Activated naive CD4-positive, alpha-beta T cell treated with anti-CD3 and anti-CD28 coated beads, Interleukin-2, amount 10 ng/mL, durations not matched to agents 7 days and 5 days (primary cell): ENCODE measurements around the gene BCL10.

Experiments used
- CTCF ChIA-PET: fragments of 350-600 bp; sonication (Branson Sonifier 250); formaldehyde crosslinking; loops from one replicate; lab custom pipeline; 2021; ENCODE audit warnings: antibody characterized with exemption; lab: Charles Lee
- DNase-seq: peaks from one replicate; pipeline ENCODE4 v3.0.0-alpha.2; 2020
- H3K27ac Mint-ChIP-seq: one replicate; pipeline ENCODE4 v1.8.0; 2021; ENCODE audit warnings: mild to moderate bottlenecking, moderate library complexity, mixed read lengths
- H3K27me3 Mint-ChIP-seq: one replicate; pipeline ENCODE4 v1.8.0; 2021; ENCODE audit warnings: mild to moderate bottlenecking, mixed read lengths
- H3K36me3 Mint-ChIP-seq: one replicate; pipeline ENCODE4 v1.8.0; 2021; ENCODE audit warnings: mixed read lengths
- H3K4me1 Mint-ChIP-seq: one replicate; pipeline ENCODE4 v1.8.0; 2021; ENCODE audit warnings: mixed read lengths
- H3K4me3 Mint-ChIP-seq: one replicate; pipeline ENCODE4 v1.8.0; 2021; ENCODE audit warnings: mild to moderate bottlenecking, moderate library complexity, mixed read lengths
- H3K9me3 Mint-ChIP-seq: one replicate; pipeline ENCODE4 v1.8.0; 2021; ENCODE audit warnings: mixed read lengths

Gene BCL10

GRCh38 chr1:85289848-85290335 is 13.5 kb upstream of the BCL10 start:
- DNase-seq: no peak
- H3K27ac Mint-ChIP-seq: no peak overlapping the region
- H3K4me3 Mint-ChIP-seq: no peak overlapping the region
- no peaks in the 10 kb centered on the region for H3K36me3 Mint-ChIP-seq
- H3K9me3 Mint-ChIP-seq: no peaks in the 10 kb centered on the region
- no peaks in the 10 kb centered on the region for H3K4me1 Mint-ChIP-seq
- CTCF ChIA-PET: no interaction called here
- H3K27me3 Mint-ChIP-seq: peaks cover 20% of the 10 kb centered on the region

- Mint-ChIP-seq H3K4me3 (no peak overlapping the region), H3K27me3 (peaks cover 20% of the 10 kb centered on the region), H3K4me1 (no peaks in the 10 kb centered on the region), H3K9me3 (no peaks in the 10 kb centered on the region), H3K36me3 (no peaks in the 10 kb centered on the region), H3K27ac (no peak overlapping the region)
- CTCF ChIA-PET: interaction anchor here (1.3 kb wide), 1 partner anchor 344 kb away, joined by 3 read pairs; no protein-coding TSS in a partner anchor
- DNase-seq: no peak
Measured at GRCh38 chr1:85289207-85289847, 12.9 kb upstream of the BCL10 start.

- H3K4me3 Mint-ChIP-seq: no peak overlapping the region
Measured at GRCh38 chr1:85284202-85284601, 7.8 kb upstream of the BCL10 start.

GRCh38 chr1:85283475-85284199 is 7.2 kb upstream of the BCL10 start:
- H3K36me3 Mint-ChIP-seq: no peaks in the 10 kb centered on the region
- H3K9me3 Mint-ChIP-seq: no peaks in the 10 kb centered on the region
- no peak overlapping the region for H3K27ac Mint-ChIP-seq
- H3K4me1 Mint-ChIP-seq: peaks cover 11% of the 10 kb centered on the region
- DNase-seq: no peak
- H3K27me3 Mint-ChIP-seq: peaks cover 35% of the 10 kb centered on the region
- CTCF ChIA-PET: interaction anchor here (1.0 kb wide), 1 partner anchor 8 kb away, joined by 3 read pairs; no protein-coding TSS in a partner anchor
- H3K4me3 Mint-ChIP-seq: no peak overlapping the region

More at GRCh38 chr1:85284202-85284601, 7.8 kb upstream of the BCL10 start:
- no peak for DNase-seq
- Mint-ChIP-seq H3K9me3 (no peaks in the 10 kb centered on the region), H3K4me1 (peaks cover 5% of the 10 kb centered on the region), H3K27ac (no peak overlapping the region), H3K36me3 (no peaks in the 10 kb centered on the region), H3K27me3 (peaks cover 30% of the 10 kb centered on the region)
- CTCF ChIA-PET: interaction anchor here (1.0 kb wide), 1 partner anchor 8 kb away, joined by 3 read pairs; no protein-coding TSS in a partner anchor

GRCh38 chr1:85282424-85282823 is 6.0 kb upstream of the BCL10 start:
- H3K4me3 Mint-ChIP-seq: no peak overlapping the region
- no peaks in the 10 kb centered on the region for H3K36me3 Mint-ChIP-seq
- H3K27me3 Mint-ChIP-seq: peaks cover 30% of the 10 kb centered on the region
- no peaks in the 10 kb centered on the region for H3K9me3 Mint-ChIP-seq
- no peak for DNase-seq
- H3K27ac Mint-ChIP-seq: no peak overlapping the region
- CTCF ChIA-PET: no interaction called here
- peaks cover 12% of the 10 kb centered on the region for H3K4me1 Mint-ChIP-seq

- H3K36me3 Mint-ChIP-seq: no peaks in the 10 kb centered on the region
- H3K27me3 Mint-ChIP-seq: peaks cover 26% of the 10 kb centered on the region
- H3K4me3 Mint-ChIP-seq: no peak overlapping the region
- CTCF ChIA-PET: no interaction called here
- DNase-seq: no peak
- H3K27ac Mint-ChIP-seq: no peak overlapping the region
- no peaks in the 10 kb centered on the region for H3K9me3 Mint-ChIP-seq
- H3K4me1 Mint-ChIP-seq: peaks cover 18% of the 10 kb centered on the region
Measured at GRCh38 chr1:85280636-85281035, 4.2 kb upstream of the BCL10 start.

- no peak for DNase-seq
- Mint-ChIP-seq H3K4me3 (no peak overlapping the region), H3K36me3 (peaks cover 4% of the 10 kb centered on the region), H3K27me3 (peaks cover 26% of the 10 kb centered on the region), H3K9me3 (no peaks in the 10 kb centered on the region), H3K4me1 (peaks cover 28% of the 10 kb centered on the region), H3K27ac (no peak overlapping the region)
- CTCF ChIA-PET: interaction anchor here (1.0 to 2.4 kb wide), 2 partner anchors 21 to 24 kb away, joined by 3 to 5 read pairs; partner anchors contain the start of gene C1orf52
Measured at GRCh38 chr1:85279458-85280080, 3.1 kb upstream of the BCL10 start.

- Mint-ChIP-seq H3K27me3 (peaks cover 26% of the 10 kb centered on the region), H3K4me3 (no peak overlapping the region), H3K36me3 (peaks cover 5% of the 10 kb centered on the region), H3K9me3 (no peaks in the 10 kb centered on the region), H3K27ac (peak overlapping the region; percentile 1), H3K4me1 (peaks cover 35% of the 10 kb centered on the region)
- peak; percentile 36 for DNase-seq
- CTCF ChIA-PET: interaction anchor here (2.4 kb wide), 1 partner anchor 20 kb away, joined by 5 read pairs; the partner anchor contains the start of gene C1orf52
Measured at GRCh38 chr1:85278853-85279314, 2.5 kb upstream of the BCL10 start.

- CTCF ChIA-PET: interaction anchor here (0.6 to 2.4 kb wide), 2 partner anchors 19 to 422 kb away, joined by 3 to 5 read pairs; partner anchors contain the start of gene C1orf52
- no peak for DNase-seq
- Mint-ChIP-seq H3K27me3 (peaks cover 26% of the 10 kb centered on the region), H3K4me1 (peaks cover 46% of the 10 kb centered on the region), H3K9me3 (no peaks in the 10 kb centered on the region), H3K27ac (no peak overlapping the region), H3K4me3 (no peak overlapping the region), H3K36me3 (peaks cover 16% of the 10 kb centered on the region)
Measured at GRCh38 chr1:85277802-85278201, 1.4 kb upstream of the BCL10 start.

GRCh38 chr1:85276978-85277639 is 677 bp upstream of the BCL10 start:
- peaks cover 19% of the 10 kb centered on the region for H3K36me3 Mint-ChIP-seq

GRCh38 chr1:85275701-85276214 is 674 bp downstream of the BCL10 start:
- no peaks in the 10 kb centered on the region for H3K9me3 Mint-ChIP-seq
- CTCF ChIA-PET: interaction anchor here (0.8 to 2.7 kb wide), 5 partner anchors 9 to 331 kb away, joined by 3 to 15 read pairs (median 3); partner anchors contain the start of gene C1orf52
- H3K4me1 Mint-ChIP-seq: peaks cover 53% of the 10 kb centered on the region
- H3K27ac Mint-ChIP-seq: peak overlapping the region; percentile 86
- peaks cover 13% of the 10 kb centered on the region for H3K27me3 Mint-ChIP-seq
- DNase-seq: no peak
- H3K36me3 Mint-ChIP-seq: peaks cover 24% of the 10 kb centered on the region
- peak overlapping the region; percentile 81 for H3K4me3 Mint-ChIP-seq

More at GRCh38 chr1:85276978-85277639, 677 bp upstream of the BCL10 start:
- peak overlapping the region; percentile 81 for H3K4me3 Mint-ChIP-seq
- H3K9me3 Mint-ChIP-seq: no peaks in the 10 kb centered on the region
- DNase-seq: no peak
- H3K4me1 Mint-ChIP-seq: peaks cover 47% of the 10 kb centered on the region
- H3K27me3 Mint-ChIP-seq: peaks cover 21% of the 10 kb centered on the region
- peak overlapping the region; percentile 86 for H3K27ac Mint-ChIP-seq
- CTCF ChIA-PET: interaction anchor here (0.6 to 2.7 kb wide), 3 partner anchors 17 to 421 kb away, joined by 3 to 15 read pairs (median 13); partner anchors contain the start of gene C1orf52

- no peak for DNase-seq
- peaks cover 13% of the 10 kb centered on the region for H3K27me3 Mint-ChIP-seq
- H3K9me3 Mint-ChIP-seq: no peaks in the 10 kb centered on the region
- H3K27ac Mint-ChIP-seq: peak overlapping the region; percentile 86
- H3K4me3 Mint-ChIP-seq: peak overlapping the region; percentile 81
- peaks cover 27% of the 10 kb centered on the region for H3K36me3 Mint-ChIP-seq
- peaks cover 53% of the 10 kb centered on the region for H3K4me1 Mint-ChIP-seq
- CTCF ChIA-PET: interaction anchor here (1.2 to 2.7 kb wide), 4 partner anchors 9 to 330 kb away, joined by 3 to 15 read pairs (median 8); partner anchors contain the start of gene C1orf52
Measured at GRCh38 chr1:85274969-85275453, 1.4 kb downstream of the BCL10 start.

- no peak overlapping the region for H3K4me3 Mint-ChIP-seq
- peaks cover 38% of the 10 kb centered on the region for H3K36me3 Mint-ChIP-seq
- H3K4me1 Mint-ChIP-seq: peaks cover 45% of the 10 kb centered on the region
Measured at GRCh38 chr1:85273397-85273796, 3.0 kb downstream of the BCL10 start.

More at GRCh38 chr1:85273397-85273796, 3.0 kb downstream of the BCL10 start:
- CTCF ChIA-PET: interaction anchor here (1.1 to 3.9 kb wide), 2 partner anchors 14 to 328 kb away, joined by 3 to 19 read pairs; partner anchors contain the start of gene C1orf52
- H3K9me3 Mint-ChIP-seq: no peaks in the 10 kb centered on the region
- no peak for DNase-seq
- H3K27ac Mint-ChIP-seq: no peak overlapping the region
- no peaks in the 10 kb centered on the region for H3K27me3 Mint-ChIP-seq
